A549 (cell line): ENCODE data around the gene HAND1. TPM values are rescaled to one million over a fixed set of nuclear protein-coding genes. Genes with fewer than 3 reads are reported as not detected.

Experiments used
- ATAC-seq, 2 experiments: fragments of 200-7000 bp in 1 of 2; fragments of >200 bp in 1 of 2; cut with Nextera tagmentation in 1 of 2; cut with Tn5 transposase in 1 of 2; 3 replicates each; pipeline versions ENCODE4 v1.8.0 to v1.9.1; 2018 to 2020; ENCODE audit warnings: mild to moderate bottlenecking in 1 of 2, moderate library complexity in 1 of 2
- CTCF ChIA-PET: fragments of 300-600 bp; sonication (Branson Sonifier 250); formaldehyde crosslinking; extraction: SDS; loops from one replicate; lab custom pipeline; 2021; ENCODE audit warnings: antibody characterized with exemption, inconsistent platforms; lab: Yijun Ruan, JAX
- POLR2A ChIA-PET: fragments of 350-600 bp; formaldehyde crosslinking; extraction: SDS; loops from one replicate; lab custom pipeline; 2021; ENCODE audit warnings: antibody characterized with exemption, inconsistent platforms; lab: Yijun Ruan, JAX
- DNase-seq, 2 experiments: peaks; one replicate each; pipeline versions ENCODE4 v3.0.0 to v3.0.0-alpha.2; 2011 to 2016; ENCODE audit warnings: low read depth in 1 of 2, low spot score in 1 of 2
- FAIRE-seq: peaks from 2 replicates; lab custom pipeline; 2011; peaks lifted over from hg19 to GRCh38; lab: Jason Lieb, UNC
- H3K27ac ChIP-seq, 2 experiments: fragments of >200 bp; sonication (Bioruptor Twin); formaldehyde crosslinking; 3 replicates each; pipeline ENCODE4 v1.5.1; 2016 to 2017
- H3K4me1 ChIP-seq: fragments of >200 bp; sonication (Bioruptor Twin); formaldehyde crosslinking; 3 replicates; pipeline ENCODE4 v1.6.1; 2016
- H3K4me2 ChIP-seq: fragments of >200 bp; sonication (Bioruptor Twin); formaldehyde crosslinking; 3 replicates; pipeline ENCODE4 v1.6.1; 2016
- H3K4me3 ChIP-seq: fragments of >200 bp; sonication (Bioruptor Twin); formaldehyde crosslinking; 3 replicates; pipeline ENCODE4 v1.5.1; 2016
- H3K9me3 ChIP-seq: fragments of >200 bp; sonication (Bioruptor Twin); formaldehyde crosslinking; 3 replicates; pipeline ENCODE4 v1.6.1; 2016
- ATOH8 ChIP-seq: fragments of 250-450 bp; sonication (Bioruptor Pico); IDR thresholded peaks from 2 replicates; pipeline ENCODE4 v1.5.0; 2020; ENCODE audit warnings: low read depth, mild to moderate bottlenecking, moderate library complexity
- BCL3 ChIP-seq: fragments of >200 bp; sonication (Bioruptor Twin); formaldehyde crosslinking; IDR thresholded peaks from 3 replicates; pipeline ENCODE4 v1.6.1; 2016
- BHLHE40 ChIP-seq: IDR thresholded peaks from 2 replicates; pipeline ENCODE4 v1.6.1; 2012; ENCODE audit warnings: low read depth, low read length, inconsistent platforms
- CBX2 ChIP-seq: fragments of 200-600 bp; sonication (generic); IDR thresholded peaks from 2 replicates; pipeline ENCODE4 v1.6.1; 2016; ENCODE audit warnings: low read depth, mild to moderate bottlenecking, borderline replicate concordance
- EHF ChIP-seq: fragments of 250-450 bp; sonication (Bioruptor Pico); IDR thresholded peaks from 2 replicates; pipeline ENCODE4 v1.5.0; 2020; ENCODE audit warnings: mild to moderate bottlenecking
- EP300 ChIP-seq, 2 experiments: fragments of >200 bp; sonication (Bioruptor Twin); formaldehyde crosslinking; IDR thresholded peaks; 2 replicates in 1 of 2; 3 replicates in 1 of 2; pipeline ENCODE4 v1.6.1; 2016 to 2017
- FOSB ChIP-seq: fragments of 250-450 bp; sonication (Bioruptor Pico); IDR thresholded peaks from 2 replicates; pipeline ENCODE4 v1.5.0; 2020; ENCODE audit warnings: mild to moderate bottlenecking, moderate library complexity
- FOSL2 ChIP-seq, 2 experiments: fragments of 450-650 bp in 1 of 2; fragments of >200 bp in 1 of 2; sonication (Bioruptor Twin) in 1 of 2; formaldehyde crosslinking; IDR thresholded peaks; 2 replicates each; pipeline versions ENCODE4 v1.5.0 to v1.6.1; 2016 to 2020; ENCODE audit warnings: mild to moderate bottlenecking in 1 of 2, moderate library complexity in 1 of 2
- HES2 ChIP-seq: fragments of >200 bp; sonication (Bioruptor Twin); formaldehyde crosslinking; IDR thresholded peaks from 2 replicates; pipeline ENCODE4 v1.6.1; 2016
- HEYL ChIP-seq: fragments of 250-450 bp; sonication (Bioruptor Pico); IDR thresholded peaks from 2 replicates; pipeline ENCODE4 v1.8.0; 2021; ENCODE audit warnings: mild to moderate bottlenecking, moderate library complexity
- HOXA7 ChIP-seq: fragments of 250-450 bp; sonication (Bioruptor Pico); IDR thresholded peaks from 2 replicates; pipeline ENCODE4 v1.5.0; 2020; ENCODE audit warnings: mild to moderate bottlenecking, moderate library complexity
- MAZ ChIP-seq: fragments of 150-350 bp; IDR thresholded peaks from 2 replicates; pipeline ENCODE4 v1.6.1; 2014; ENCODE audit warnings: antibody characterized with exemption, low read depth, low read length, borderline replicate concordance
- RARB ChIP-seq: fragments of 250-450 bp; sonication (Bioruptor Pico); IDR thresholded peaks from 2 replicates; pipeline ENCODE4 v1.8.0; 2021; ENCODE audit warnings: mild to moderate bottlenecking, moderate library complexity
- RFX5 ChIP-seq: fragments of 450-650 bp; IDR thresholded peaks from 2 replicates; pipeline ENCODE4 v1.7.1; 2014; ENCODE audit warnings: antibody characterized with exemption, mild to moderate bottlenecking, moderate library complexity
- RNF2 ChIP-seq: fragments of 200-600 bp; sonication (generic); IDR thresholded peaks from 2 replicates; pipeline ENCODE4 v1.6.1; 2016; ENCODE audit warnings: low read depth, mild to moderate bottlenecking, antibody characterized with exemption, moderate library complexity, borderline replicate concordance
- SMC3 ChIP-seq: fragments of >200 bp; sonication (Bioruptor Twin); formaldehyde crosslinking; IDR thresholded peaks from 3 replicates; pipeline ENCODE4 v1.6.1; 2018; ENCODE audit warnings: inconsistent platforms
- TFCP2L1 ChIP-seq: fragments of 250-450 bp; sonication (Bioruptor Pico); IDR thresholded peaks from 2 replicates; pipeline ENCODE4 v1.5.0; 2021; ENCODE audit warnings: mild to moderate bottlenecking
- USF2 ChIP-seq: fragments of 450-650 bp; IDR thresholded peaks from 2 replicates; pipeline ENCODE4 v1.6.1; 2014; ENCODE audit warnings: antibody characterized with exemption
- ZNF302 ChIP-seq: fragments of 250-450 bp; sonication (Bioruptor Pico); IDR thresholded peaks from 2 replicates; pipeline ENCODE4 v1.9.0; 2021; ENCODE audit warnings: inconsistent platforms, mild to moderate bottlenecking, moderate library complexity
- ZSCAN20 ChIP-seq: fragments of 250-450 bp; sonication (Bioruptor Pico); IDR thresholded peaks from 2 replicates; pipeline ENCODE4 v1.8.0; 2022; ENCODE audit warnings: mild to moderate bottlenecking, moderate library complexity
- WGBS: methylation state at CpG from one replicate; pipeline ENCODE4 v1.1.6; 2017; ENCODE audit errors: missing lambda C conversion rate; 5-methylcytosine and 5-hydroxymethylcytosine counted together
- polyA plus RNA-seq, 4 experiments: library from polyadenylated mRNA; depleted of rRNA in 3 of 4; stranded (reverse); fragments of >200 nt; fragmentation: RNase III in 1 of 4; extraction: RNeasy Plus Mini Kit Qiagen cat#74134 plus additional on column Dnase treatment in 1 of 4; gene quantifications; 2 replicates in 3 of 4; 3 replicates in 1 of 4; pipeline ENCODE4 v1.2.3, GENCODE V29; 2011 to 2017

HAND1 gene
- polyA plus RNA-seq, 2 of the 4 experiments (the other 2 are of a cell fraction), result 0.04 TPM; not detected in 1

- WGBS, result 69% methylated on average over 8 of the region's 8 CpGs
- CTCF ChIA-PET, result interaction anchor here (0.7 to 10.2 kb wide), 4 partner anchors 12 to 144 kb away, joined by 3 to 65 read pairs (median 3); no protein-coding TSS in a partner anchor
- no peak overlapping the region for H3K4me2 ChIP-seq
Observed at GRCh38 chr5:154506049-154506715, 28.2 kb upstream of the HAND1 start.

GRCh38 chr5:154505567-154505966 lies 27.5 kb upstream of the HAND1 start:
- POLR2A ChIA-PET, result no interaction called here
- TF ChIP-seq ZSCAN20 (no peak), CBX2 (no peak), TFCP2L1 (CRISPR knock-in tag) (no peak), HEYL (CRISPR knock-in tag) (no peak), ZNF302 (no peak), FOSB (no peak), RARB (CRISPR knock-in tag) (no peak), BCL3 (no peak), MAZ (no peak), USF2 (no peak), ATOH8 (no peak), HOXA7 (CRISPR knock-in tag) (no peak)
- no peak overlapping the region for H3K27ac ChIP-seq
- FAIRE-seq, result no peak
- peak in 1 of 2 experiments; percentile 53; a peak in 1 of 6 replicates for ATAC-seq
- H3K4me2 ChIP-seq, result no peak overlapping the region
- H3K4me3 ChIP-seq, result no peak overlapping the region
- no peak for DNase-seq
- 85% methylated on average over 10 of the region's 10 CpGs for WGBS
- CTCF ChIA-PET, result interaction anchor here (10.2 kb wide), 1 partner anchor 14 kb away, joined by 65 read pairs; no protein-coding TSS in a partner anchor
- H3K4me1 ChIP-seq, result no peaks in the 10 kb centered on the region
- H3K9me3 ChIP-seq, result no peaks in the 10 kb centered on the region

More at GRCh38 chr5:154506049-154506715, 28.2 kb upstream of the HAND1 start:
- POLR2A ChIA-PET, result no interaction called here
- H3K27ac ChIP-seq, result no peak overlapping the region
- no peaks in the 10 kb centered on the region for H3K4me1 ChIP-seq
- FAIRE-seq (no peak), ATAC-seq (peak in 1 of 2 experiments; percentile 22; a peak in 1 of 6 replicates), DNase-seq (no peak)
- no peaks in the 10 kb centered on the region for H3K9me3 ChIP-seq
- no peak overlapping the region for H3K4me3 ChIP-seq
- no peak for TF ChIP-seq RFX5
- no peak for TF ChIP-seq EHF
- no peak for TF ChIP-seq EP300 (IDR thresholded peaks at IDR 0.05)
- no peak for TF ChIP-seq ATOH8
- TF ChIP-seq FOSB, result no peak
- TF ChIP-seq HES2, result no peak
- no peak for TF ChIP-seq SMC3
- no peak for TF ChIP-seq FOSL2 (IDR thresholded peaks at IDR 0.05)
- TF ChIP-seq FOSL2 (CRISPR knock-in tag; IDR thresholded peaks at IDR 0.05), result no peak
- no peak for TF ChIP-seq HEYL (CRISPR knock-in tag)
- TF ChIP-seq RNF2, result no peak
- no peak for TF ChIP-seq BHLHE40
- TF ChIP-seq HOXA7 (CRISPR knock-in tag), result no peak
